Measurements from ENCODE around the gene RBCK1.
"Not testable (repeated sequence)": the region's sequence is repeated elsewhere in the genome, so short reads cannot be mapped to it uniquely, and the experiment has no call there.

RBCK1 gene

DNA sequence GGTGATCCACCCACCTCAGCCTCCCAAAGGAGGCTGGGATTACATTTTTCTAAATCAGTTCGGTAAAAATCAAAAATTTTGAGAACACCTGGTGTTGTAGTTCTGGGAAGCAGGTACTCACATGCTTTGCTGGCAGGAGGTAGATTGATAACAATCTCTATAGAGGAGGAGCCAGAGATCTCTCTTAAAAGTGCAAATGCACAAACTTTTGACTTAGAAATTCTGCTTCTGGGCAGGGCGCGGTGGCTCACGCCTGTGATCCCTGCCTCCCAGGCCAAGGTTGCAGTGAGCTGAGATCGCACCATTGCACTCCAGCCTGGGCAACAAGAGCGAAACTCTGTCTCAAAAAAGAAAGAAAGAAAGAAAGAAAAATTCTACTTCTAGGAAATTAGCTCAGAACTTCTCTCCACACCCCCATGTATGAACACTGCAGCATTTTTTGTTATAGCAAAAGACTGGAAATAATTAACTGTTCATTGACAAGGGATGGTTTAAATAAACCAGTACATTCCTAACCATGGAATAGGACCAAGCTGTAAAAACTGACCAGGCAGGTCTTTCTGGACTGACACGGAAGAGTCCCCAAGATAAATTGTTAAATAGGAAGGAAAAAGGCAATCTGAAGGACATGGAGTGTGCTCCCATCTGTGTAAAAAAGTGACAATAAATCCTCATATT lies 41.9 kb upstream of the RBCK1 start:
- 0 out of 22 replicates have a peak overlapping the region, but pooled peaks of 1 of the 11 experiments have one; percentile 1 for H3K4me2 ChIP-seq
- H3K9ac ChIP-seq: no peak overlapping the region

DNA sequence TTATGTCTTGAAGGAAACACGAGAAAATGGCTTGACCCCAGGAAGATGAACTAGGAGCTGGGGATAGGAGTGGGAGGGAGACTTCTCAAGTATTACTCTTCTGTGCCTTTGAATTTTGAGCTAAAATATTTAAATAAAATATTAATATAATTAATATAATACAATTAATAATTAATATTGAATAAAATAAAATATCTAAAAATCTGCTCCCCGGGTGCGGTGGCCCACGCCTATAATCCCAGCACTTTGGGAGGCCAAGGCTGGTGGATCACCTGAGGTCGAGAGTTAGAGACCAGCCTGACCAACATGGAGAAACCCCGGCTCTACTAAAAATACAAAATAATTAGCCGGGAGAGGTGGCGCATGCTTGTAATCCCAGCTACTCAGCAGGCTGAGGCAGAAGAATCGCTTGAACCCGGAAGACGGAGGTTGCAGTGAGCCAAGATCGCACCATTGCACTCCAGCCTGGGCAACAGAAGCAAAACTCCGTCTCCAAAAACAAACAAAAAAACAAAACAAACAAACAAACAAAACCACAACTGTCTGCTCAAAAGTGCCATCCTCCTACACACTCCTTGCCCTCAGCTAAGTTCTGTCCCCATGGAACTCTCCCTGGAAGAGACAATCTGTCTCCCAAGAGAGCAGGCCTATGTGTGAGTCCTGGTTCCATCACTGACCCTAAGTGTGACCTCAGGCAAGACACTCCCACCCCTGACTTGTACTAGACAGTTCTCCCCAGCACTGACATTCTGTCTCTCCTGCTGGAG lies 41.2 kb upstream of the RBCK1 start:
- Histone ChIP-seq H3K36me3 (no peaks in the 10 kb centered on the region), H3K9me3 (replicated peaks in 1 of 11) (no peaks in the 10 kb centered on the region), H3K4me3 (no peak overlapping the region), H3K9ac (no peak overlapping the region), H3K4me2 (no peak overlapping the region), H3K27me3 (no peaks in the 10 kb centered on the region), H3K4me1 (peaks cover 31 to 73% (median 57%) of the 10 kb centered on the region in 10 experiments), H4K20me1 (no peaks in the 10 kb centered on the region), H3K27ac (peak overlapping the region in 3 of 11 experiments; percentile 2 to 21 (median 14); a peak in 2 of 22 replicates)
- TF ChIP-seq Cebpa-rat (IDR thresholded peaks at IDR 0.05): no peak

More for the DNA sequence above, 41.9 kb upstream of the RBCK1 start:
- peaks cover 31 to 73% (median 57%) of the 10 kb centered on the region in 10 experiments for H3K4me1 ChIP-seq
- H4K20me1 ChIP-seq: no peaks in the 10 kb centered on the region
- TF ChIP-seq Cebpa-rat (IDR thresholded peaks at IDR 0.05): no peak
- H3K27me3 ChIP-seq: no peaks in the 10 kb centered on the region
- H3K4me3 ChIP-seq: no peak overlapping the region
- no peak overlapping the region for H3K27ac ChIP-seq
- H3K9me3 ChIP-seq (replicated peaks in 1 of 11): no peaks in the 10 kb centered on the region
- H3K36me3 ChIP-seq: no peaks in the 10 kb centered on the region

DNA sequence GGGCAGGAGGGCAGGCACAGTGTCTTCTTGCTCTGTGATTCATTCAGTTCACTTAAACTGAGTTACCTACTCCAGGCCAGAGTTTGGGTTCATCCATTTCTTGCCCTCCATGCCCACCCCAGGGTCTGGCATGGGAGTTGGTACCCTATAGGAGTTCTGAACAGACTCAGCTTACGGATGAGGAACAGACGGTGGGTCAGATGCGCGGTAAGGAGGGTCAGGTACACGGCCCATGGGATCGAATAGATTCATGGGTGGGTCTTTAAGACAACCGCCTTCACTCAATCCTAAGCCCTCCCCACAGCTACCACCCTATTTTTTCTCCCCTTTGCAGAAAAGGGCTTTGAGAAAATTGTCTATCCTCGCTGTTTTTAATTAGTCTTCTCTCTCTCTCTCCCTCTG lies 40.6 kb upstream of the RBCK1 start:
- Histone ChIP-seq H3K9ac (no peak overlapping the region), H3K4me2 (no peak overlapping the region), H3K27ac (peak overlapping the region in 3 of 11 experiments; percentile 2 to 21 (median 14); a peak in 2 of 22 replicates), H3K36me3 (no peaks in the 10 kb centered on the region), H3K4me1 (peaks cover 31 to 73% (median 57%) of the 10 kb centered on the region in 10 experiments), H3K4me3 (no peak overlapping the region), H4K20me1 (no peaks in the 10 kb centered on the region), H3K9me3 (replicated peaks in 1 of 11) (no peaks in the 10 kb centered on the region), H3K27me3 (no peaks in the 10 kb centered on the region)
- TF ChIP-seq Cebpa-rat (IDR thresholded peaks at IDR 0.05): no peak

DNA sequence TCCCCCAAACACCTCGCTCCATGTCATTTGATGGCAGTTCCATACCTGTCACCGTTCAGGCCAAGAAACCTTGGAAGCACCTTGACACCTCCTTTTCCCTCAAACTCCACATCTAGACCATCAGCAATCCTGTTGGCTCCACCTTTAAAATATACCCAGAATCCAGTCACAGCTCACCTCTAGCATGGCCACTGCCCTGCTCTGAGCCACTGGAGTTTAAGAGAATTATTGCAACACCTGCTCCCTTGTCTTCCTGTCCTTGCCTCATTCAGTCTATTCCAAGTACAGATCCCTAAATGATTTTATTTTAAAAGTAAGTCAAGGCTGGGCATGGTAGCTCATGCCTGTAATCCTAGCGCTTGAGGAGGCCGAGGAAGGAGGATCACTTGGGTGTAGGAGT lies 39.2 kb upstream of the RBCK1 start:
- Histone ChIP-seq H3K27me3 (no peaks in the 10 kb centered on the region), H3K36me3 (no peaks in the 10 kb centered on the region), H3K9me3 (replicated peaks in 1 of 11) (no peaks in the 10 kb centered on the region), H4K20me1 (no peaks in the 10 kb centered on the region), H3K4me3 (no peak overlapping the region), H3K27ac (0 out of 22 replicates have a peak overlapping the region, but pooled peaks of 2 of the 11 experiments have one; percentile 0 to 10), H3K4me2 (peak overlapping the region in 6 of 11 experiments; percentile 3 to 33 (median 18); a peak in 7 of 22 replicates), H3K9ac (no peak overlapping the region), H3K4me1 (peaks cover 30 to 73% (median 57%) of the 10 kb centered on the region in 10 experiments)
- TF ChIP-seq Cebpa-rat (IDR thresholded peaks at IDR 0.05): peak in 1 of 11 experiments; percentile 30; a peak in 1 of 22 replicates

DNA sequence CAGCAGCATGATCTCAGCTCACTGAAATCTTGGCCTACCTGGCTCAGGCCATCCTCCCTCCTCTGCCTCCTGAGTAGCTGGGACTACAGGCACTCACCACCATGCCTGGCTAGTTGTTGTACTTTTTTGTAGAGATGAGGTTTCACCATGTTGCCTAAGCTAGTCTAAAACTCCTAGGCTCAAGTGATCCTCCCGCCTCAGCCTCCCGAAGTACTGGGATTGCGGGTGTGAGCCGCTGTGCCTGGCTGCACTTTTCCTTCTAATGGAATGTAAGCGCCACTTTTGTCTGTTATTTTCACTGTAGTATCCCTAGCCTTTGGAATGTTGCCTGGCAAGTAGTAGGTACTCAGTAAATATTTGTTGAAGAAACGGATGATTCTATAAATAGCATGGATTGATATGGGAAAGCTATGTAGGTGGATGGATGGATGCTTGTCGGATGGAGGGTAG lies 37.9 kb upstream of the RBCK1 start:
- H3K27me3 ChIP-seq: no peaks in the 10 kb centered on the region
- no peak overlapping the region for H3K4me3 ChIP-seq
- H3K4me2 ChIP-seq: peak overlapping the region in 4 of 11 experiments; percentile 1 to 91 (median 84); a peak in 4 of 22 replicates
- H3K9ac ChIP-seq: no peak overlapping the region; a peak in 1 of 22 replicates
- peak overlapping the region in 4 of 11 experiments; percentile 17 to 87 (median 60); a peak in 3 of 22 replicates for H3K27ac ChIP-seq
- H3K4me1 ChIP-seq: peaks cover 30 to 69% (median 54%) of the 10 kb centered on the region in 10 experiments
- no peaks in the 10 kb centered on the region for H4K20me1 ChIP-seq
- H3K9me3 ChIP-seq (replicated peaks in 1 of 11): no peaks in the 10 kb centered on the region
- no peak for TF ChIP-seq Cebpa-rat (IDR thresholded peaks at IDR 0.05)
- H3K36me3 ChIP-seq: no peaks in the 10 kb centered on the region

DNA sequence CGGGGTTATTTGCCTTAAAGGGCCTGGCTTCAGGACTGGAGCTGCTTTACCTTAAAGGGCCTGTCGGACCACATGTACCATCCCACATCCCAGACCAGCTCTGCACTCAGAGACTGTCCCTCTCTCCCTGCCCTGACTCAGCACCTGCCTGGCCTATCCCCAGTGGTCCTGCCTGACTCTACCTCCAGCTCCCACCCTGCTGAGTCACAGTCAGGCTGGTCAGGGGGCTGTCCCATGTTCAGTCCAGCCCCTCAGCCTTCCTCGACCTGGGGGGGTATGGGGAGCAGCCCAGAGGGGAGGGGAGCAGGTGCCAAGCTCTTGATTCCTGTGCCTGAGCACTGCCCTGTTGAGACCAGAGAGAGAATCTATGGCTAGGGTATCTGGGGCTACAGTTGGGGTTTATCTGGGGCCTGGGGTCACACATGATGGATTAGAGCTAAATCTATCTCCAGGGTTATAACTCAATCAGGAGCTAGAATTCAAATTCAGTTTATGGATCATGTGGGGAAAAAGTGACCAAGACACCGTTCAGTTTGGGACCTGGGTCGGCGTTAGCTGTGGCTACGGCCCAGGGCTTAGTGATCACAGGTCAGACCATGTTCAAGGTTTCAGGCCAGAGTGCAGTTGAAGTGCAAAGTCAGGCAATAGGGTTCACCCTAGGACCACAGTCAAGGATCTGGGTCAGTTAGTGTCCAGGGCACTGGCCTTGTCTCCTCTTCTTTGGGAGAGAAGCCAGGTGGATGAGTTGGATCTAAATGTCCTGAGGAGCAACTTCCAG lies 36.9 kb upstream of the RBCK1 start:
- no peaks in the 10 kb centered on the region for H3K27me3 ChIP-seq
- H3K9me3 ChIP-seq (replicated peaks in 1 of 11): no peaks in the 10 kb centered on the region
- TF ChIP-seq Cebpa-rat (IDR thresholded peaks at IDR 0.05): no peak
- peak overlapping the region in 10 of 11 experiments; percentile 6 to 75 (median 68); a peak in 17 of 22 replicates for H3K9ac ChIP-seq
- H4K20me1 ChIP-seq: no peaks in the 10 kb centered on the region
- H3K27ac ChIP-seq: peak overlapping the region in 10 of 11 experiments; percentile 70 to 90 (median 80); a peak in 21 of 22 replicates
- peaks cover 30 to 70% (median 48%) of the 10 kb centered on the region in 10 experiments for H3K4me1 ChIP-seq
- no peaks in the 10 kb centered on the region for H3K36me3 ChIP-seq
- H3K4me2 ChIP-seq: peak overlapping the region; percentile 64 to 96 (median 85)
- peak overlapping the region in 1 of 10 experiments; percentile 31; a peak in 3 of 20 replicates for H3K4me3 ChIP-seq

DNA sequence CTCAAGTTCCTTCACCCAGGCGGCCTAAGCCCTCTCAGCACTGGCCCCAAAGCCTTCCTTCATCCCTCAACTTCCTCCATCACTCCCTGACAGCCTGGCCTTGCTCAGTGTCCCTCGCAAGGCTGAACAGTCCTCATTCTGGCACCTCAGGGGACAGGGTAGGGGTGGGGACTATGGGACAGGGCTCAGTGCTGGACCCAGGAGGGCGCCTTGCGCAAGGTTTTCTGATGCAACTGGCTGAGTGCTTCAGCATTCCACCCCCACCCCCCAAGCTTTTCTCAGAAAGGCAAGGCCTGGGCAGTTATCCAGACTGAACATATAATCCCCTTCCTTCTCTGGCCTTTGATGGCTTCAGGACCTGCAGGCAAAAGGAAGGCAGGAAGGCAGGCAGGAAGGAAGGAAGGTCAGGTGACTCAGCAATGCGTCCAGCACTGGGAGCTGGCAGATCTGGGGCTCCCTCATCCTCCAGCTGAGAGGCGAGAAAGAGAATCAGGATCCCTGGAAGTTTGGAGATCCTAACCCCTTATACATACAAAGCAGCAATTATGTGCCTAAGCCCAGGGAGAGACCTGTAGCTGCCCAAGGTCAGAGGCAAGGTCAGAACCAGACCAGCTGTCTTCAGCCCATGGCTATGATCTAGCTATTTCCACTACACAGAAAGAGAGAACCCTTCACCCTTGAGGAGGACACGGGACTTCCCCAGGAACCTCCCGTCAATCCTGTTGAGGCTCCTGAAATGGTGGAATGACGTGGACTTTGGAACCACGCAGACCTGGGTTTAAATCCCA lies 36.1 kb upstream of the RBCK1 start:
- peak overlapping the region; percentile 13 to 75 (median 68); a peak in 19 of 22 replicates for H3K9ac ChIP-seq
- peak overlapping the region; percentile 64 to 96 (median 85) for H3K4me2 ChIP-seq
- TF ChIP-seq Cebpa-rat (IDR thresholded peaks at IDR 0.05): peak in 9 of 11 experiments; percentile 18 to 94 (median 79); a peak in 14 of 22 replicates

DNA sequence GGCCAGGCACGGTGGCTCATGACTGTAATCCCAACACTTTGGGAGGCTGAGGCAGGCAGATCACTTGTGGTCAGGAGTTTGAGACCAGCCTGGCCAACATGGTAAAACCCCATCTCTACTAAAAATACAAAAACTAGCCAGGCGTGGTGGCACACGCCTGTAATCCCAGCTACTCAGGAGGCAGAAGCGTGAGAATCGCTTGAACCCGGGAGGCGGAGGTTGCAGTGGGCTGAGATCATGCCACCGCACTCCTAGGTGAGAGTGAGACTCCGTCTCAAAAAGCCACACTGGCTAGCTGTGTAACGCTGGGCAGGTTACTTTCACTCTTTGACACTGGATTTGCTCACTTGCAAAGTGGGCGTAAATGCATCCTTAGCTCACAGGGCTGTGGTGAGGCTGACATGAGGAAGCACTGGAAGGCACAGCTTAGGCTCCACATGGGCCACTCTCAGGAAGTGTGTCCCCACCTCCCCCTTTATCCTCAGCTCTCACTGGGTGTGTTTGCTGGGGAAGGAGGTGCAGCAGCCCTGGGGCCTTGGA lies 35.5 kb upstream of the RBCK1 start:
- Histone ChIP-seq H3K4me1 (peaks cover 30 to 81% (median 56%) of the 10 kb centered on the region in 10 experiments), H3K4me2 (peak overlapping the region; percentile 64 to 96 (median 85))
- not testable (repeated sequence) for H3K4me3 ChIP-seq

More for the DNA sequence above, 36.1 kb upstream of the RBCK1 start:
- Histone ChIP-seq H3K9me3 (replicated peaks in 1 of 11) (no peaks in the 10 kb centered on the region), H3K27me3 (no peaks in the 10 kb centered on the region), H3K27ac (peak overlapping the region; percentile 7 to 90 (median 77); a peak in 21 of 22 replicates), H3K4me1 (peaks cover 30 to 77% (median 53%) of the 10 kb centered on the region in 10 experiments), H3K36me3 (no peaks in the 10 kb centered on the region), H3K4me3 (peak overlapping the region in 2 of 10 experiments; percentile 24 to 31; a peak in 5 of 20 replicates), H4K20me1 (no peaks in the 10 kb centered on the region)

More for the DNA sequence above, 35.5 kb upstream of the RBCK1 start:
- H3K9ac ChIP-seq: peak overlapping the region in 9 of 11 experiments; percentile 48 to 75 (median 69); a peak in 16 of 22 replicates
- H3K27ac ChIP-seq: peak overlapping the region; percentile 25 to 90 (median 77); a peak in 21 of 22 replicates
- H3K9me3 ChIP-seq (replicated peaks in 1 of 11); H3K27me3 ChIP-seq; H3K36me3 ChIP-seq; H4K20me1 ChIP-seq: not testable (repeated sequence)

Measured in BLaER1 treated with 17β-estradiol and CSF1 and Interleukin-3, amounts not matched to agents 10 nM and 100 nM (cell line).